ENCODE results near the gene SFRP5.

- TF ChIP-seq CTCF (IDR thresholded peaks at IDR 0.05; ENCODE audit: low read length) = peak; percentile 41
- no peak for TF ChIP-seq EZH2 (IDR thresholded peaks at IDR 0.05; ENCODE audit: borderline replicate concordance, low read length)
These were observed 12.5 kb downstream of the SFRP5 start for GRCh38 chr10:97759158-97759887.
